ENCODE data around the gene PLA2G10. TPM values are rescaled to one million over a fixed set of nuclear protein-coding genes. Genes with fewer than 3 reads are reported as not detected.

PLA2G10 gene
- total and polyA plus RNA-seq, 9 of the 15 experiments (the other 6 are each of a cell fraction or from before 2014, with no cell fraction given): not detected

GRCh38 chr16:14668556-14669223 lies 25.4 kb downstream of the PLA2G10 start (continued):
- no peak for TF ChIP-seq ZEB2 (IDR thresholded peaks at IDR 0.05)
- no peak for TF ChIP-seq HSF4 (CRISPR knock-in tag; IDR thresholded peaks at IDR 0.05; ENCODE audit: borderline replicate concordance)
- no peak for TF ChIP-seq MXI1 (IDR thresholded peaks at IDR 0.05; ENCODE audit: low read depth, low read length)
- no peak for TF ChIP-seq STAT6 (CRISPR knock-in tag; IDR thresholded peaks at IDR 0.05)
- TF ChIP-seq TAL1 (IDR thresholded peaks at IDR 0.05): no peak
- TF ChIP-seq SREBF2 (CRISPR knock-in tag; IDR thresholded peaks at IDR 0.05): no peak

- in situ Hi-C loops (cut with MboI) (no loop called here), intact Hi-C loops (cut with micrococcal nuclease) (no loop called here)
- Histone ChIP-seq H3K4me3 (no peak overlapping the region), H3K9me3 (replicated peaks; ENCODE audit: control insufficient read depth, insufficient read depth, low read depth, low read length) (no peaks in the 10 kb centered on the region), H2AFZ (ENCODE audit: low read depth, low read length) (no peak overlapping the region), H3K4me1 (replicated peaks in 1 of 2; ENCODE audit: control insufficient read depth in 2 of 2, insufficient read depth in 2 of 2, low read length in 2 of 2) (no peaks in the 10 kb centered on the region; a peak in 1 of 5 replicates), H3K4me2 (ENCODE audit: insufficient read depth, low read length) (no peak overlapping the region), H4K20me1 (replicated peaks; ENCODE audit: control insufficient read depth, insufficient read depth, low read length) (0 out of 2 replicates have a peak, but pooled peaks cover 5% of the 10 kb centered on the region), H3K9ac (ENCODE audit: insufficient read depth in 1 of 2, low read depth in 2 of 2, low read length in 2 of 2) (no peak overlapping the region; a peak in 1 of 4 replicates), H3K27me3 (ENCODE audit: control insufficient read depth in 2 of 2, insufficient read depth in 2 of 2, low read length in 2 of 2) (no peaks in the 10 kb centered on the region), H3K27ac (ENCODE audit: extremely low read depth, low read depth, low read length) (no peak overlapping the region), H3K36me3 (ENCODE audit: control insufficient read depth, insufficient read depth, low read length) (peaks cover 55% of the 10 kb centered on the region), H3K79me2 (ENCODE audit: control insufficient read depth, insufficient read depth, low read length) (no peaks in the 10 kb centered on the region), H3K9me1 (ENCODE audit: control insufficient read depth, insufficient read depth, low read length) (no peaks in the 10 kb centered on the region)
- FAIRE-seq: no peak
- no peak for ATAC-seq
- 97% methylated on average over 15 of the region's 16 CpGs for WGBS (ENCODE audit: insufficient coverage, low coverage, missing lambda C conversion rate)
- CTCF ChIA-PET (ENCODE audit: low intra/inter-chr PET ratio): no interaction called here
- no peak for DNase-seq (ENCODE audit: extremely low read depth in 1 of 4, low spot score in 3 of 4)
- POLR2A ChIA-PET: no interaction called here
- TSS peak; percentile 41 for BruUV-seq (replicated peaks)
- TF ChIP-seq ZNF134 (CRISPR knock-in tag; conservative IDR thresholded peaks at IDR 0.05) (no peak), MECOM (CRISPR knock-in tag; IDR thresholded peaks at IDR 0.05) (no peak), ZNF239 (CRISPR knock-in tag; IDR thresholded peaks at IDR 0.05) (no peak), SIRT6 (IDR thresholded peaks at IDR 0.05; ENCODE audit: low read depth, low read length) (no peak), MNT (conservative IDR thresholded peaks at IDR 0.05) (no peak), ZZZ3 (IDR thresholded peaks at IDR 0.05) (no peak), ZNF133 (CRISPR knock-in tag; IDR thresholded peaks at IDR 0.05) (no peak), PRMT5 (CRISPR knock-in tag; IDR thresholded peaks at IDR 0.05) (no peak), ZNF655 (CRISPR knock-in tag; IDR thresholded peaks at IDR 0.05) (no peak), HDAC1 (IDR thresholded peaks at IDR 0.05) (no peak)
These were observed 26.5 kb downstream of the PLA2G10 start for GRCh38 chr16:14667347-14668266.
